Heart right ventricle (tissue), 16 donors: ENCODE measurements around the gene ATP2B2. TPM values are rescaled to one million over a fixed set of nuclear protein-coding genes. Genes with fewer than 3 reads are reported as not detected.

Source experiments
- ATAC-seq, 8 donors: fragments of 200-7000 bp; cut with Tn5 transposase; one replicate each; pipeline ENCODE4 v1.9.1; 2020; ENCODE audit warnings: mild to moderate bottlenecking in 8 of 8, moderate library complexity in 8 of 8, moderate number of reproducible peaks in 1 of 8
- DNase-seq, 2 donors: peaks; one replicate each; pipeline ENCODE4 v3.0.0-alpha.2; 2020
- H3K27ac ChIP-seq, 10 donors: fragments of 200-600 bp; sonication (generic) in 2 of 10; one replicate each; pipeline versions ENCODE4 v1.5.0 to v1.8.0; 2020 to 2022; ENCODE audit warnings: mild to moderate bottlenecking in 3 of 10
- H3K27me3 ChIP-seq, 7 donors: fragments of 200-600 bp; one replicate each; pipeline ENCODE4 v1.8.0; 2021 to 2022; ENCODE audit warnings: mild to moderate bottlenecking in 2 of 7
- H3K36me3 ChIP-seq, 9 donors: fragments of 200-600 bp; sonication (generic) in 1 of 9; one replicate each; pipeline versions ENCODE4 v1.5.0 to v1.8.0; 2020 to 2022; ENCODE audit warnings: mild to moderate bottlenecking in 2 of 9
- H3K4me1 ChIP-seq, 9 donors: fragments of 200-600 bp; sonication (generic) in 1 of 9; one replicate each; pipeline versions ENCODE4 v1.5.0 to v1.8.0; 2020 to 2022; ENCODE audit warnings: mild to moderate bottlenecking in 4 of 9
- H3K4me3 ChIP-seq, 10 donors: fragments of 200-600 bp; sonication (generic) in 2 of 10; one replicate each; pipeline versions ENCODE4 v1.5.0 to v1.8.0; 2020 to 2022; ENCODE audit warnings: mild to moderate bottlenecking in 7 of 10, moderate library complexity in 2 of 10
- H3K9me3 ChIP-seq, 11 donors: fragments of 200-600 bp in 10 of 11; sonication (generic) in 2 of 11; one replicate each; pipeline versions ENCODE4 v1.5.0 to v1.8.0; 2013 to 2022; ENCODE audit warnings: mild to moderate bottlenecking in 2 of 11, control low read depth in 1 of 11, moderate library complexity in 1 of 11
- WGBS, 2 donors: extraction: QIAGEN DNeasy Blood & Tissue Kit; methylation state at CpG; one replicate each; pipeline ENCODE4 v1.1.7; 2013; ENCODE audit warnings: inconsistent platforms in 1 of 2; 5-methylcytosine and 5-hydroxymethylcytosine counted together
- intact Hi-C, 10 donors: fragments of 100-400 bp; cut with DNase I; formaldehyde crosslinking; loops; one replicate each; pipeline versions ENCODE4 v1.11.1 to v1.14.2; 2022
- polyA plus RNA-seq, 2 donors: library from polyadenylated mRNA; stranded (reverse); fragments of 200-250 nt; gene quantifications; one replicate each; pipeline ENCODE4 v1.2.3, GENCODE V29; 2013
- total RNA-seq, 10 donors: library from RNA; stranded (reverse); fragmentation: NEBNext Ultra II Directional in 3 of 10; extraction: Animal tissue kit (Norgen Biotek cat#: 25700) in 3 of 10; gene quantifications; one replicate each; pipeline versions ENCODE4 v1.2.1 to v1.2.4, GENCODE V29; 2021 to 2023
- TF ChIP-seq, protein P1 (sequence below), 9 donors: fragments of 200-600 bp; sonication (generic) in 2 of 9; IDR thresholded peaks; one replicate each; pipeline versions ENCODE4 v1.5.0 to v1.8.0; 2021 to 2022; ENCODE audit warnings: antibody characterized with exemption in 9 of 9, mild to moderate bottlenecking in 5 of 9, moderate library complexity in 1 of 9
- donor health status: Arrhythmogenic right ventricular cardiomyopathy.
- donor health status: ischemic (EF 13 %, LVEDD 7.1; RV severe dilation, severe dysfunction).
- donor health status: healthy with polysubstance abuse.
- donor health status: DM: no; HTN: yes; CAD: no.
- donor health status: DM: no; HTN: no; CAD: no.
- donor health status: ischemic (EF 25% LVEDD 6.9; RV normal size, moderate dysfunction).
- donor health status: ischemic (EF 25% LVEDD 5.7; RV mildly dilated, moderate dysfunction).
- donor health status: healthy.
- donor health status: DM: yes; HTN: yes; CAD: no.
- donor health status: Ischemic cardiomyopathy.
- donor health status: ischemic (EF 35%, LVEDD 5.7; RV mildly dilated, moderate dysfunction).
- donor health status: nonischemic (EF 11% LVEDD 7.7; RV severe dilation, severe dysfunction).
- donor health status: DM: yes; HTN: yes; CAD: no.
- donor health status: PGD.
- donor health status: ischemic (EF 29% LVEDD 5.4; RV normal size, mild dysfunction).
- donor health status: nonischemic (EF 23%, LVEDD 6.1; RV moderate dilation, normal function).

The ATP2B2 gene
- total and polyA plus RNA-seq, 12 donors: under 0.01 to 0.30 (median 0.11) TPM; not detected in 4

- H3K9me3 ChIP-seq: no peaks in the 10 kb centered on the region
- H3K4me3 ChIP-seq: no peak overlapping the region
- peaks cover 0 to 45% (median 21%) of the 10 kb centered on the region in 7 donors for H3K27me3 ChIP-seq
- no peaks in the 10 kb centered on the region for H3K36me3 ChIP-seq
- H3K4me1 ChIP-seq: no peaks in the 10 kb centered on the region
- no peak overlapping the region for H3K27ac ChIP-seq
- intact Hi-C loops: loop anchor here in 1 of 10 donors (5.0 to 10.0 kb wide), 2 partner anchors 230 to 1122 kb away; no protein-coding TSS in a partner anchor
- ATAC-seq: no peak
- DNase-seq: no peak
- 0% methylated on average over 1 of the region's 1 CpG for WGBS, 2 donors
- TF ChIP-seq, protein P1, sequence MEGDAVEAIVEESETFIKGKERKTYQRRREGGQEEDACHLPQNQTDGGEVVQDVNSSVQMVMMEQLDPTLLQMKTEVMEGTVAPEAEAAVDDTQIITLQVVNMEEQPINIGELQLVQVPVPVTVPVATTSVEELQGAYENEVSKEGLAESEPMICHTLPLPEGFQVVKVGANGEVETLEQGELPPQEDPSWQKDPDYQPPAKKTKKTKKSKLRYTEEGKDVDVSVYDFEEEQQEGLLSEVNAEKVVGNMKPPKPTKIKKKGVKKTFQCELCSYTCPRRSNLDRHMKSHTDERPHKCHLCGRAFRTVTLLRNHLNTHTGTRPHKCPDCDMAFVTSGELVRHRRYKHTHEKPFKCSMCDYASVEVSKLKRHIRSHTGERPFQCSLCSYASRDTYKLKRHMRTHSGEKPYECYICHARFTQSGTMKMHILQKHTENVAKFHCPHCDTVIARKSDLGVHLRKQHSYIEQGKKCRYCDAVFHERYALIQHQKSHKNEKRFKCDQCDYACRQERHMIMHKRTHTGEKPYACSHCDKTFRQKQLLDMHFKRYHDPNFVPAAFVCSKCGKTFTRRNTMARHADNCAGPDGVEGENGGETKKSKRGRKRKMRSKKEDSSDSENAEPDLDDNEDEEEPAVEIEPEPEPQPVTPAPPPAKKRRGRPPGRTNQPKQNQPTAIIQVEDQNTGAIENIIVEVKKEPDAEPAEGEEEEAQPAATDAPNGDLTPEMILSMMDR (IDR thresholded peaks at IDR 0.05): no peak
Observed at GRCh38 chr3:10454907-10455544, 50.4 kb downstream of the ATP2B2 start.

- Histone ChIP-seq H3K27me3 (peaks cover 0 to 53% (median 23%) of the 10 kb centered on the region in 7 donors), H3K4me3 (no peak overlapping the region), H3K27ac (no peak overlapping the region), H3K9me3 (no peaks in the 10 kb centered on the region), H3K36me3 (no peaks in the 10 kb centered on the region), H3K4me1 (no peaks in the 10 kb centered on the region)
- DNase-seq (no peak), ATAC-seq (no peak)
- intact Hi-C loops: loop anchor here in 1 of 10 donors (5.0 to 10.0 kb wide), 2 partner anchors 231 to 1124 kb away; no protein-coding TSS in a partner anchor
- TF ChIP-seq, protein P1 (IDR thresholded peaks at IDR 0.05): no peak
- 54 to 58% methylated on average over 7 of the region's 7 CpGs for WGBS, 2 donors
Observed at GRCh38 chr3:10453431-10454163, 51.8 kb downstream of the ATP2B2 start.

- 51 to 54% methylated on average over 22 of the region's 22 CpGs for WGBS, 2 donors
- H3K27me3 ChIP-seq: peaks cover 0 to 72% (median 25%) of the 10 kb centered on the region in 7 donors
Observed at GRCh38 chr3:10450494-10451440, 54.6 kb downstream of the ATP2B2 start.

More at GRCh38 chr3:10450494-10451440, 54.6 kb downstream of the ATP2B2 start:
- DNase-seq (no peak), ATAC-seq (no peak)
- H3K4me1 ChIP-seq: no peaks in the 10 kb centered on the region
- TF ChIP-seq, protein P1 (IDR thresholded peaks at IDR 0.05): no peak
- intact Hi-C loops: loop anchor here in 1 of 10 donors (5.0 to 10.0 kb wide), 2 partner anchors 234 to 1127 kb away; no protein-coding TSS in a partner anchor
- H3K27ac ChIP-seq: no peak overlapping the region
- no peaks in the 10 kb centered on the region for H3K9me3 ChIP-seq
- H3K4me3 ChIP-seq: no peak overlapping the region
- H3K36me3 ChIP-seq: no peaks in the 10 kb centered on the region
